ENCODE results near the gene SLC25A23. TPM values are rescaled to one million over a fixed set of nuclear protein-coding genes. Genes with fewer than 3 reads are reported as not detected.
"Not testable (repeated sequence)": the region's sequence is repeated elsewhere in the genome, so short reads cannot be mapped to it uniquely, and the experiment has no call there.

Gene SLC25A23
- total RNA-seq, 1 donor from 2014 or later = 56.5 TPM

DNA sequence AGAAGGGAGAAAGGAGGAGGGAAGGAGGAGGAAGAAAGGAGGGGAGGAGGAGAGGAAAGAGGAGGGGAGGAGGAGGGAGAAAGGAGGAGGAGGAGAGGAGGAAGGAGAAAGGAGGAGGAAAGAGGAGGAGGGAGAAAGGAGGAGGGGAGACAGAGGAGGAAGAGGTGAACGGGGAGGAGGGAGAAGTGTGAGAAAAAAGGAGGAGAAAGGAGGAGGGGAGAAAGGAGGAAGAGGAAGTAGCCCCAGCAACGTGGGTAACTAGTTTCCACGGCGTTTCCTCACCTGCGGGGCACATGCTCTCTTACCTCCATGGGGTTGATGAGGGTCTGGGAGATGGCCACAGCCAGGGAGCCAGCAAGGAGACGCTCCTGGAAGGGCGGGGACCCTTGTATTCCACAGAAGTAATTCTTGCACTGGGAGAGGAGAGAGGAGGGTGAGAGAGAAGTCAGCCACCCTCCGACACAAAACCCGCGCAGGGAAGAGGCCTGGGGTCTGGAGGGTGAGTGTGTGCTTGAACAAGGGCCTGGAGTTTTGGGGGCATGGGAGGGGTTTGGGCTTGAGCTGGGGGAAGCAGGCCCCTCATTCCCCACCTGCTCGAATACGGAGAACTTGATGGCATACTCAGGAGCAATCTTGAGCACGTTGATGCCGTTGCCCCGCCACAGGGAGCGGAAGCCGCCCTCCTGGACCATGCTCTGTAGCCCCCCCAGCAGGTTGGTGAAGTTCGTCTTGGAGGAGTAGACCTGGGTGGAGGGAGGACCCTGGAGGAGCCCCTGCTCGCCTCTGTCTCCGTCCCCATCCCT lies 30.0 kb downstream of the SLC25A23 start:
- TF ChIP-seq, protein P1, sequence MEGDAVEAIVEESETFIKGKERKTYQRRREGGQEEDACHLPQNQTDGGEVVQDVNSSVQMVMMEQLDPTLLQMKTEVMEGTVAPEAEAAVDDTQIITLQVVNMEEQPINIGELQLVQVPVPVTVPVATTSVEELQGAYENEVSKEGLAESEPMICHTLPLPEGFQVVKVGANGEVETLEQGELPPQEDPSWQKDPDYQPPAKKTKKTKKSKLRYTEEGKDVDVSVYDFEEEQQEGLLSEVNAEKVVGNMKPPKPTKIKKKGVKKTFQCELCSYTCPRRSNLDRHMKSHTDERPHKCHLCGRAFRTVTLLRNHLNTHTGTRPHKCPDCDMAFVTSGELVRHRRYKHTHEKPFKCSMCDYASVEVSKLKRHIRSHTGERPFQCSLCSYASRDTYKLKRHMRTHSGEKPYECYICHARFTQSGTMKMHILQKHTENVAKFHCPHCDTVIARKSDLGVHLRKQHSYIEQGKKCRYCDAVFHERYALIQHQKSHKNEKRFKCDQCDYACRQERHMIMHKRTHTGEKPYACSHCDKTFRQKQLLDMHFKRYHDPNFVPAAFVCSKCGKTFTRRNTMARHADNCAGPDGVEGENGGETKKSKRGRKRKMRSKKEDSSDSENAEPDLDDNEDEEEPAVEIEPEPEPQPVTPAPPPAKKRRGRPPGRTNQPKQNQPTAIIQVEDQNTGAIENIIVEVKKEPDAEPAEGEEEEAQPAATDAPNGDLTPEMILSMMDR (IDR thresholded peaks at IDR 0.05) = no peak
- Histone ChIP-seq H3K9me3 (no peaks in the 10 kb centered on the region), H3K4me1 (peaks cover 3 to 5% of the 10 kb centered on the region in 2 donors), H3K27ac (no peak overlapping the region), H3K27me3 (no peaks in the 10 kb centered on the region), H3K4me3 (no peak overlapping the region), H3K36me3 (no peaks in the 10 kb centered on the region)
- no peak for DNase-seq (ENCODE audit: low spot score in 2 of 2)
- intact Hi-C loops (cut with DNase I) = loop anchor here (10.0 kb wide), 2 partner anchors 305 to 525 kb away; partner anchors contain the start of genes GPR108, NDUFA11, TRIP10 and VMAC

DNA sequence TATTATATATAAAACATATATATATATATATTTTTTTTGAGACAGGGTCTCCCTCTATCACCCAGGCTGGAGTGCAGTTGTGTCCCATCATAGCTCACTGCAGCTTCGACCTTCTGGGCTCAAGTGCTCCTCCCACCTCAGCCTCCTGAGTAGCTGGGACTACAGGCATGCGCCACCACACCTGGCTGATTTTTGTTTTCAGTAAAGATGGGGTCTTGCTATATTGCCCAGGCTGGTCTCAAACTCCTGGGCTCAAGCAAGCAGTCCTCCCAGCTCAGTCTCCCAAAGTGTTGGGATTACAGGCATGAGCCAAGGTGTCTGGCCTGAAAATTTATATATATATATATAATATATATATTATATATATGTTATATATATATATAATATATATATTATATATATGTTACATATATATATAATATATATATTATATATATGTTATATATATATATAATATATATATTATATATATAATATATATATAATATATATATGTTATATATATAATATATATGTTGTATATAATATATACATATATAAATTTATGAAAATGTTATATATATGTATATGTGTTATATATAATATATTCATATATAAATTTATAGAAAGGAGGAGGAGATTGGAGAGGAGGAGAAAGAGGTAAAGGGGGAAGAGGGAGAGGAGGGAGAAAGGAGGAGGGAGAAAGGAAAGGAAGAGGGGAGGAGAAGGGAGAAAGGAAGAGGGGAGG lies 30.7 kb downstream of the SLC25A23 start:
- not testable (repeated sequence) for DNase-seq (ENCODE audit: low spot score in 2 of 2)

DNA sequence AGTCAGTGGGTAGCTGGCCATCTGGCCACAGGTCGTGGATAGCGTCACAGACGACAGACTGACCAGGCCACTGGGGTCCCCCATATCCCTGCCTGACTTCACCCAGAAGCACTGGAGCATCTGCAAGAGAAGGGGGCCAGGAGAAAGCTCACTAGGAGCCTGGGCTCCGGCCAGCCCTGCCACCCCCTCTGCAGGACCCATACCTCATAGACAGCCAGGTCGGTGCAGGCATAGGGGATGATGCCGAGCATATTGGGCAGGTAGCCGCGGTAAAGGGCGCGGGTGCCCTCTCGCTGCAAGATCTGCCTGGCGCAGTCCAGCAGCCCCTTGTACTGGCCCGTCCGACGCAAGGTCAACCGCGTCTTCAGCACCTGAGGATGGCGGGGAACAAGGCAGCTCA lies 32.5 kb downstream of the SLC25A23 start:
- Histone ChIP-seq H3K36me3 (no peaks in the 10 kb centered on the region), H3K27ac (no peak overlapping the region), H3K4me3 (no peak overlapping the region), H3K27me3 (no peaks in the 10 kb centered on the region), H3K4me1 (peaks cover 13 to 20% of the 10 kb centered on the region in 2 donors), H3K9me3 (no peaks in the 10 kb centered on the region)
- intact Hi-C loops (cut with DNase I) = loop anchor here (10.0 kb wide), 2 partner anchors 308 to 522 kb away; partner anchors contain the start of genes GPR108, NDUFA11, TRIP10 and VMAC
- no peak for DNase-seq (ENCODE audit: low spot score in 2 of 2)
- TF ChIP-seq, protein P1 (IDR thresholded peaks at IDR 0.05) = no peak

More for the DNA sequence above, 30.7 kb downstream of the SLC25A23 start:
- not testable (repeated sequence) for H3K4me3 ChIP-seq, H3K36me3 ChIP-seq, H3K27me3 ChIP-seq, H3K27ac ChIP-seq, H3K9me3 ChIP-seq, H3K4me1 ChIP-seq
- intact Hi-C loops (cut with DNase I) = loop anchor here (10.0 kb wide), 2 partner anchors 306 to 524 kb away; partner anchors contain the start of genes GPR108, NDUFA11, TRIP10 and VMAC

DNA sequence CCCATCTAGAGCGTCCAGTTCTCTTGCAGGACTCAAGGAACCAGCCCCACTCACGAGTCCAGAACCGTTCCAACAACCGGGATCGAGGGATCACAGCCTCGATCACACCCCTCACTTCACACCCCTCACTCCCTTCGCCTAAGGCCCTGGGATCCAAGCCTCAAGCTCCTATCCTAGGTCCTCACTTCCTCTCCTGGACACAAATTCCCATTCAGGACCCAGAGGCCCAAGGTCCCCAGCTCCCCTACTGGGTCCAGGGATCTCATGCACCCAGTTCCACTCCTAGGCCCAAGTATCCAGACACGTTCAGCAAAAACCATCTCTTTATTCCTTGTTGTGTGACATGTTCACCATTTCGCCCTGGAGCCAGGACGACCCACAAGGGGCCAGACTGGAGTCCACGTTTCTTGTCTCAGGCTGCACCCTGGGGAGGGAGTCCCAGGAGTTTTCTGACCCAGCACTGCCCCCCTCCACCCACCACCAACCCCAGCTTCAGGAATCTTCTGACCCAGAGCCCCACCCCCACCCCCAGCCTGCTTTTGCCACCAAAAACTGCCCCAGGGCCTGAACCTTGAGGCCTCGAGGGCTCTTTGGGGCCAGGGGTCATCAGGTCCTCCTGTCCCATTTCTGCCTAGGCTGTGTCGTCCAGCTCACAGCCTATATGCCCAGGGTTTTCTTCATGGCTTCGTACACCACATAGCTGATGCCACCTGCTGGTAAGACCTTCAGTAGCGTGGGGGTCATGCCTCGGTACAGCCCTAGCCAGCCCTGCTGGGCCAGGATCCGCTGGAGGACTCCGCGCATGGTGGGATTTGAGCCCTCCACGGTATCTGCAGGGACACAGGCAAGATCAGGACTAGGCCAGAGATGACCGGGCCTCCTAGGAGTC lies 33.6 kb downstream of the SLC25A23 start:
- peaks cover 13 to 21% of the 10 kb centered on the region in 2 donors for H3K4me1 ChIP-seq
- no peaks in the 10 kb centered on the region for H3K27me3 ChIP-seq
- peak overlapping the region; percentile 83 to 87 for H3K27ac ChIP-seq
- TF ChIP-seq, protein P1 (IDR thresholded peaks at IDR 0.05) = no peak
- H3K9me3 ChIP-seq = no peaks in the 10 kb centered on the region
- H3K36me3 ChIP-seq = peaks cover 3 to 7% of the 10 kb centered on the region in 2 donors
- DNase-seq (ENCODE audit: low spot score in 2 of 2) = no peak
- peak overlapping the region; percentile 21 to 48 for H3K4me3 ChIP-seq
- intact Hi-C loops (cut with DNase I) = loop anchor here (1.0 to 10.0 kb wide), 5 partner anchors 34 to 521 kb away; partner anchors contain the start of genes GPR108, NDUFA11, TRIP10 and VMAC

DNA sequence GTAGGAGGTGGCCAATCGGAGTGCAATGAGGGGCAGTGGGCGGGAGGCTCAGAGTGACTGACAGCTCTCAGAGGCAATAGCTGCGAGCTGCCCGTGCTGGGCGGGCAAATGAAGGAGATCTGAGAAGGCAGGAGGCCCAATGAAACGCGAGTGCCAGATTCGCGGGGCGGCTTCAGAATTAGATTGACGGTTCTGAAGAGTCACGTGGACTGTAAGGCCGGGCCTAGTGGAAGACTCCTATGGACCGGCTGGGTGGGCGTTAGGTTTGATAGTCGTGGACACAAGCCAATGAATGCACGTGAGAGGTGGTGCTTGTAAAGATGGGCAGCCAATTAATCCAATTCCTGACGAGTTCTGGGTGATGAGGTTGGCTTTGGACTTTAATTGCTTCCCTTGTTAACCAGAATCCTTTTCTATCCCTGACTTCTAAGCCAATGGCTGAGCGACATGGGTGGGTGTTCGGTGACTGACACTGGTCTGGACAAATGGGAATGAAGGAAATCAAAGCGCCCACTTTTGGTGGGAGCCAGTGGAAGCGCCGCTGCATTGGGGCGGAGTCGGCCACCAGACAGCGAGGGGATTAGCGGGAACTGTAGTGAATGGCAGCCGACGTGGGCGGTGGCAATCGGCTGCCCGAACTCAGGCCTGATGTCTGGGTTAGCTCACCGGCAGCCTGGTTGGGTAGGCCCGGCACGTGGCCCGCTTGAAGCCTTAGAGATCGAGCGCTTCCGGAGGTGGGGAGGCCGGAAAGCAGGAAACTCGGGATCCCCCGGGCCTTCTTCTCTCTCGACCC lies 34.5 kb downstream of the SLC25A23 start:
- peaks cover 12 to 13% of the 10 kb centered on the region in 2 donors for H3K36me3 ChIP-seq
- H3K4me3 ChIP-seq = peak overlapping the region; percentile 21 to 48
- H3K4me1 ChIP-seq = peaks cover 13 to 21% of the 10 kb centered on the region in 2 donors
- intact Hi-C loops (cut with DNase I) = loop anchor here (1.0 to 10.0 kb wide), 6 partner anchors 32 to 520 kb away; partner anchors contain the start of genes GPR108, GTF2F1, NDUFA11 and TRIP10
- H3K27me3 ChIP-seq = no peaks in the 10 kb centered on the region
- TF ChIP-seq, protein P1 (IDR thresholded peaks at IDR 0.05) = peak in 1 of 3 experiments; percentile 17
- DNase-seq (ENCODE audit: low spot score in 2 of 2) = peak; percentile 100
- peak overlapping the region; percentile 83 to 87 for H3K27ac ChIP-seq
- H3K9me3 ChIP-seq = no peaks in the 10 kb centered on the region

Measured in ascending aorta (tissue), 2 donors.